GM18507 (cell line): ENCODE results near the gene RHCE.
"Not testable (repeated sequence)": the region's sequence is repeated elsewhere in the genome, so short reads cannot be mapped to it uniquely, and the experiment has no call there.

Experiments
- DNase-seq: peaks from one replicate; pipeline ENCODE4 v3.0.0; 2011; ENCODE audit warnings: low read depth; ENCODE audit not compliant: insufficient read length; ENCODE audit errors: extremely low spot score
- FAIRE-seq: peaks from 2 replicates; lab custom pipeline; 2011; peaks lifted over from hg19 to GRCh38; lab: Jason Lieb, UNC

RHCE gene

GRCh38 chr1:25435397-25436108 is 14.9 kb upstream of the RHCE start:
- no peak for DNase-seq
- FAIRE-seq = peak; percentile 70

- FAIRE-seq = no peak
These were observed 13.0 kb upstream of the RHCE start for GRCh38 chr1:25433389-25434186.

GRCh38 chr1:25432749-25433388 is 12.2 kb upstream of the RHCE start:
- no peak for DNase-seq
- FAIRE-seq = no peak

More at GRCh38 chr1:25433389-25434186, 13.0 kb upstream of the RHCE start:
- no peak for DNase-seq

- no peak for FAIRE-seq
These were observed 11.5 kb upstream of the RHCE start for GRCh38 chr1:25431955-25432719.

GRCh38 chr1:25430967-25431881 is 10.6 kb upstream of the RHCE start:
- FAIRE-seq (no peak), DNase-seq (no peak)

More at GRCh38 chr1:25431955-25432719, 11.5 kb upstream of the RHCE start:
- DNase-seq = no peak

GRCh38 chr1:25430073-25430966 is 9.7 kb upstream of the RHCE start, which contains the start of gene MACO1:
TSS of gene MACO1 (plus strand) at chr1:25430897. CDS start at chr1:25431099, 202 bp downstream.
- FAIRE-seq = peak; percentile 92

GRCh38 chr1:25428475-25429166 is 8.0 kb upstream of the RHCE start:
- FAIRE-seq (no peak), DNase-seq (no peak)

More at GRCh38 chr1:25430073-25430966, 9.7 kb upstream of the RHCE start, which contains the start of gene MACO1:
- peak; percentile 86 for DNase-seq

GRCh38 chr1:25427696-25428095 is 7.1 kb upstream of the RHCE start:
- DNase-seq (no peak), FAIRE-seq (no peak)

GRCh38 chr1:25425098-25426085 is 4.8 kb upstream of the RHCE start:
- DNase-seq = no peak

GRCh38 chr1:25423206-25423605 is 2.6 kb upstream of the RHCE start:
- not testable (repeated sequence) for DNase-seq, FAIRE-seq

More at GRCh38 chr1:25425098-25426085, 4.8 kb upstream of the RHCE start:
- no peak for FAIRE-seq

GRCh38 chr1:25419339-25419738 is 1.3 kb downstream of the RHCE start:
- DNase-seq, FAIRE-seq: not testable (repeated sequence)

- FAIRE-seq, DNase-seq: not testable (repeated sequence)
These were observed 3.3 kb downstream of the RHCE start for GRCh38 chr1:25417280-25417679.

GRCh38 chr1:25414578-25414977 is 6.0 kb downstream of the RHCE start:
- DNase-seq, FAIRE-seq: not testable (repeated sequence)

- not testable (repeated sequence) for FAIRE-seq, DNase-seq
These were observed 6.5 kb downstream of the RHCE start for GRCh38 chr1:25414157-25414556.

- FAIRE-seq, DNase-seq: not testable (repeated sequence)
These were observed 7.6 kb downstream of the RHCE start for GRCh38 chr1:25412872-25413623.
